Spleen (tissue), 11 donors: Measurements from ENCODE around the gene PHEX. TPM values are rescaled to one million over a fixed set of nuclear protein-coding genes. Genes with fewer than 3 reads are reported as not detected.

Experiments
- DNase-seq: peaks from one replicate; pipeline ENCODE4 v3.0.0-alpha.2; 2020
- H3K27ac ChIP-seq, 8 donors: fragments of 200-600 bp; sonication (generic) in 7 of 8; 1 replicate in 4 of 8; 2 replicates in 4 of 8; pipeline versions ENCODE4 v1.5.0 to v1.8.0; 2016 to 2021; ENCODE audit warnings: inconsistent platforms in 4 of 8, mild to moderate bottlenecking in 4 of 8, moderate library complexity in 1 of 8
- H3K27me3 ChIP-seq, 7 donors: fragments of 200-600 bp; sonication (generic) in 6 of 7; replicated peaks in 1 of 7; 1 replicate in 4 of 7; 2 replicates in 3 of 7; pipeline versions ENCODE4 v1.5.0 to v1.8.0; 2016 to 2021; ENCODE audit warnings: inconsistent platforms in 3 of 7, mild to moderate bottlenecking in 1 of 7
- H3K36me3 ChIP-seq, 6 donors: fragments of 200-600 bp; sonication (generic) in 5 of 6; 1 replicate in 4 of 6; 2 replicates in 2 of 6; pipeline versions ENCODE4 v1.5.0 to v1.8.0; 2016 to 2021; ENCODE audit warnings: inconsistent platforms in 2 of 6
- H3K4me1 ChIP-seq, 6 donors: fragments of 200-600 bp; sonication (generic) in 5 of 6; 1 replicate in 3 of 6; 2 replicates in 3 of 6; pipeline versions ENCODE4 v1.5.0 to v1.8.0; 2016 to 2021; ENCODE audit warnings: inconsistent platforms in 3 of 6
- H3K4me3 ChIP-seq, 8 donors: fragments of 200-600 bp; sonication (generic) in 7 of 8; 1 replicate in 4 of 8; 2 replicates in 4 of 8; pipeline versions ENCODE4 v1.5.0 to v1.8.0; 2016 to 2021; ENCODE audit warnings: inconsistent platforms in 4 of 8, mild to moderate bottlenecking in 4 of 8, moderate library complexity in 2 of 8
- H3K9me3 ChIP-seq, 8 donors: fragments of 200-600 bp; sonication (generic) in 7 of 8; 1 replicate in 4 of 8; 2 replicates in 4 of 8; pipeline versions ENCODE4 v1.5.0 to v1.8.0; 2016 to 2021; ENCODE audit warnings: inconsistent platforms in 4 of 8
- CTCF ChIP-seq, 11 experiments: fragments of 200-600 bp in 7 of 11; fragments of 450-650 bp in 4 of 11; sonication (generic) in 4 of 11; IDR thresholded peaks in 8 of 11; conservative IDR thresholded peaks in 3 of 11; 1 replicate in 7 of 11; 2 replicates in 4 of 11; pipeline versions ENCODE4 v1.4.0 to v1.8.0; 2016 to 2021; ENCODE audit warnings: antibody characterized with exemption in 11 of 11, inconsistent platforms in 4 of 11, mild to moderate bottlenecking in 1 of 11
- POLR2A ChIP-seq, 3 donors: fragments of 450-650 bp; IDR thresholded peaks; one replicate each; pipeline ENCODE4 v1.5.1; 2017; ENCODE audit warnings: antibody characterized with exemption in 3 of 3, mild to moderate bottlenecking in 1 of 3
- POLR2AphosphoS5 ChIP-seq, 3 donors: sonication (generic); formaldehyde crosslinking; IDR thresholded peaks; one replicate each; pipeline ENCODE4 v1.5.1; 2017; ENCODE audit warnings: antibody characterized with exemption in 3 of 3
- whole genome bisulfite sequencing, 5 donors: extraction: QIAGEN DNeasy Blood & Tissue Kit in 3 of 5; methylation state at CpG; one replicate each; pipeline versions ENCODE4 v1.1.5 to v1.1.7; 2013 to 2018; 5-methylcytosine and 5-hydroxymethylcytosine counted together
- intact Hi-C: fragments of 100-400 bp; cut with DNase I; formaldehyde crosslinking; loops from one replicate; pipeline ENCODE4 v1.15.0; 2023; ENCODE audit warnings: low total_unique reads
- polyA plus RNA-seq, 3 donors: library from polyadenylated mRNA; stranded (reverse); fragments of 200-250 nt; gene quantifications; one replicate each; pipeline ENCODE4 v1.2.1, GENCODE V29; 2013
- total RNA-seq, 7 donors: library from RNA; depleted of rRNA in 3 of 7; stranded (reverse); fragments of >200 nt in 3 of 7; fragmentation: NEBNext Ultra II Directional in 4 of 7; extraction: Animal tissue kit (Norgen Biotek cat#: 25700) in 4 of 7; gene quantifications; one replicate each; pipeline versions ENCODE4 v1.1.0 to v1.2.1, GENCODE V29; 2016 to 2021
- donor health status: healthy with polysubstance abuse.
- donor health status: DM: no; HTN: no; CAD: no; lungs with moderate emphysema.
- donor health status: DM: no; HTN: no; CAD: no.
- donor health status: Bipolar disorder and iron deficiency.
- donor health status: healthy.
- donor health status: DM: no; HTN: no; CAD: no.
- donor health status: DM: yes; HTN: yes; CAD: no.

The PHEX gene
- total and polyA plus RNA-seq, 10 donors = 0.13 to 1.5 (median 0.54) TPM

GRCh38 chrX:22004866-22005265 is 27.3 kb upstream of the PHEX start:
- no peaks in the 10 kb centered on the region for H3K27me3 ChIP-seq
- H3K36me3 ChIP-seq = no peaks in the 10 kb centered on the region
- H3K4me1 ChIP-seq = no peaks in the 10 kb centered on the region
- peaks cover 0 to 6% (median 0%) of the 10 kb centered on the region in 8 donors for H3K9me3 ChIP-seq
- WGBS, 5 donors = 76 to 90% (median 82%) methylated on average over 8 to 10 of the region's 10 CpGs; no CpG with 5 or more reads in 1 of the 5 donors
- TF ChIP-seq POLR2AphosphoS5 (IDR thresholded peaks at IDR 0.05) (no peak), CTCF (IDR thresholded peaks at IDR 0.05 in 8 of 11, conservative IDR thresholded peaks at IDR 0.05 in 3 of 11) (no peak), POLR2A (IDR thresholded peaks at IDR 0.05) (no peak)
- intact Hi-C loops = no loop called here
- no peak overlapping the region for H3K27ac ChIP-seq
- peak; percentile 32 for DNase-seq
- H3K4me3 ChIP-seq = no peak overlapping the region

- no peak for TF ChIP-seq POLR2AphosphoS5 (IDR thresholded peaks at IDR 0.05)
- intact Hi-C loops = no loop called here
- peaks cover 0 to 6% (median 0%) of the 10 kb centered on the region in 8 donors for H3K9me3 ChIP-seq
- WGBS, 5 donors = 10 to 34% (median 22%) methylated on average over 5 of the region's 5 CpGs
- no peaks in the 10 kb centered on the region for H3K4me1 ChIP-seq
- no peak for DNase-seq
- no peaks in the 10 kb centered on the region for H3K27me3 ChIP-seq
- no peak overlapping the region for H3K27ac ChIP-seq
- no peaks in the 10 kb centered on the region for H3K36me3 ChIP-seq
- H3K4me3 ChIP-seq = no peak overlapping the region
Measured at GRCh38 chrX:22012051-22012450, 20.1 kb upstream of the PHEX start.

- no peaks in the 10 kb centered on the region for H3K4me1 ChIP-seq
- H3K36me3 ChIP-seq = no peaks in the 10 kb centered on the region
- H3K9me3 ChIP-seq = peaks cover 0 to 6% (median 0%) of the 10 kb centered on the region in 8 donors
- 85 to 95% (median 94%) methylated on average over 3 to 7 of the region's 7 CpGs for WGBS, 5 donors
- no peak overlapping the region for H3K4me3 ChIP-seq
- H3K27ac ChIP-seq = no peak overlapping the region
- DNase-seq = no peak
- no peaks in the 10 kb centered on the region for H3K27me3 ChIP-seq
- TF ChIP-seq POLR2A (IDR thresholded peaks at IDR 0.05) (no peak), POLR2AphosphoS5 (IDR thresholded peaks at IDR 0.05) (no peak), CTCF (IDR thresholded peaks at IDR 0.05 in 8 of 11, conservative IDR thresholded peaks at IDR 0.05 in 3 of 11) (no peak)
- intact Hi-C loops = no loop called here
Measured at GRCh38 chrX:22012931-22013330, 19.2 kb upstream of the PHEX start.

- no peaks in the 10 kb centered on the region for H3K4me1 ChIP-seq
- no peak overlapping the region for H3K27ac ChIP-seq
- H3K4me3 ChIP-seq = no peak overlapping the region
- H3K9me3 ChIP-seq = no peaks in the 10 kb centered on the region
- TF ChIP-seq POLR2AphosphoS5 (IDR thresholded peaks at IDR 0.05) = no peak
- no peak for TF ChIP-seq POLR2A (IDR thresholded peaks at IDR 0.05)
- TF ChIP-seq CTCF (IDR thresholded peaks at IDR 0.05 in 8 of 11, conservative IDR thresholded peaks at IDR 0.05 in 3 of 11) = no peak
- DNase-seq = no peak
- 77 to 87% (median 82%) methylated on average over 8 to 9 of the region's 9 CpGs for WGBS, 5 donors
- H3K36me3 ChIP-seq = no peaks in the 10 kb centered on the region
- intact Hi-C loops = no loop called here
- no peaks in the 10 kb centered on the region for H3K27me3 ChIP-seq
Measured at GRCh38 chrX:22015139-22015750, 16.9 kb upstream of the PHEX start.
